Stimulated activated naive CD8-positive, alpha-beta T cell treated with anti-CD3 and anti-CD28 coated beads, Interleukin-15, amount 100 ng/mL, for 72 hours (primary cell): ENCODE data around the gene OR10X1.

Experiments
- ATAC-seq: fragments of 150-1000 bp; cut with Tn5 transposase; 2 replicates; pipeline ENCODE4 v1.10.0; 2021; ENCODE audit warnings: mild to moderate bottlenecking, moderate library complexity
- DNase-seq, 2 donors: peaks; one replicate each; pipeline ENCODE4 v3.0.0; 2021 to 2022
- H3K27ac Mint-ChIP-seq, 2 donors: one replicate each; pipeline ENCODE4 v1.8.0; 2022; ENCODE audit warnings: mild to moderate bottlenecking in 2 of 2, mixed read lengths in 2 of 2, moderate library complexity in 2 of 2
- H3K27me3 Mint-ChIP-seq: one replicate; pipeline ENCODE4 v1.8.0; 2022; ENCODE audit warnings: mixed read lengths
- H3K4me1 Mint-ChIP-seq: one replicate; pipeline ENCODE4 v1.8.0; 2022; ENCODE audit warnings: mild to moderate bottlenecking, mixed read lengths
- H3K4me3 Mint-ChIP-seq, 2 donors: one replicate each; pipeline ENCODE4 v1.8.0; 2022; ENCODE audit warnings: mild to moderate bottlenecking in 2 of 2, mixed read lengths in 2 of 2, moderate library complexity in 1 of 2
- H3K9me3 Mint-ChIP-seq, 2 donors: one replicate each; pipeline ENCODE4 v1.8.0; 2022; ENCODE audit warnings: mixed read lengths in 2 of 2

OR10X1 gene

DNA sequence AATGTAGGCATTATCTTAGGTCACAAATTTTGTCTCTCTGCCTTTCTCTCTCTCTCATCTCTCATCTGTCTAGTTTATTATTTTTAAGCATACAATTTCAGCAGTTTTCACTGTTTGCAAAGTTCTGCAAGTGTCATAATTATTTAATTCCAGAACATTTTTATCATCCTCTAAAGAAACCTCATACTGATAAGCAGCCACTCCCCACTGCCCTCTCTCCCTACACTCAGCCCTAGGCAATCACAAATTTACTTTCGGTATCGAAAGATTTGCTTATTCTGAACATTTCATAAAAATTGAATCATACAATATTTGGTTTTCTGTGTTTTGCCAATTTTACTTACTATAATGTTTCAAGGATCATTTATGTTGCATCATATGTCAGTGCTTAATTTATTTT is 42.1 kb downstream of the OR10X1 start:
- peaks cover 3% of the 10 kb centered on the region for H3K27me3 Mint-ChIP-seq
- H3K9me3 Mint-ChIP-seq: no peaks in the 10 kb centered on the region

GRCh38 chr1:158534496-158534895 is 45.2 kb downstream of the OR10X1 start:
- Mint-ChIP-seq H3K4me1 (no peaks in the 10 kb centered on the region), H3K4me3 (no peak overlapping the region), H3K27ac (no peak overlapping the region), H3K27me3 (peaks cover 16% of the 10 kb centered on the region), H3K9me3 (no peaks in the 10 kb centered on the region)
- ATAC-seq (no peak), DNase-seq (no peak)

More for the DNA sequence above, 42.1 kb downstream of the OR10X1 start:
- ATAC-seq (no peak), DNase-seq (no peak)
- no peak overlapping the region for H3K27ac Mint-ChIP-seq
- no peaks in the 10 kb centered on the region for H3K4me1 Mint-ChIP-seq
- H3K4me3 Mint-ChIP-seq: no peak overlapping the region
